Liver (tissue), 9 donors: Measurements from ENCODE around the gene OR2A7. TPM values are rescaled to one million over a fixed set of nuclear protein-coding genes. Genes with fewer than 3 reads are reported as not detected.
"Not testable (repeated sequence)": the region's sequence is repeated elsewhere in the genome, so short reads cannot be mapped to it uniquely, and the experiment has no call there.

Source experiments
- DNase-seq: peaks from one replicate; pipeline ENCODE4 v3.0.0-alpha.2; 2017; ENCODE audit warnings: low spot score
- H3K27ac ChIP-seq, 2 donors: one replicate each; pipeline ENCODE4 v1.7.0; 2013; ENCODE audit warnings: inconsistent platforms in 2 of 2, low read length in 2 of 2, control low read depth in 1 of 2, low read depth in 1 of 2, mild to moderate bottlenecking in 1 of 2
- H3K27me3 ChIP-seq, 4 donors: one replicate each; pipeline versions ENCODE4 v1.6.1 to v1.7.0; 2013; ENCODE audit warnings: low read length in 3 of 4, inconsistent platforms in 1 of 4, mild to moderate bottlenecking in 1 of 4, moderate library complexity in 1 of 4; ENCODE audit not compliant: control insufficient read depth in 4 of 4, insufficient read depth in 4 of 4
- H3K36me3 ChIP-seq, 4 donors: one replicate each; pipeline versions ENCODE4 v1.6.1 to v1.7.0; 2013; ENCODE audit warnings: low read length in 3 of 4, mild to moderate bottlenecking in 3 of 4, low read depth in 1 of 4, moderate library complexity in 1 of 4; ENCODE audit not compliant: control insufficient read depth in 4 of 4, insufficient read depth in 3 of 4
- H3K4me1 ChIP-seq, 4 donors: one replicate each; pipeline versions ENCODE4 v1.6.1 to v1.7.0; 2013; ENCODE audit warnings: low read length in 3 of 4, mild to moderate bottlenecking in 3 of 4, moderate library complexity in 1 of 4; ENCODE audit not compliant: control insufficient read depth in 4 of 4, insufficient read depth in 4 of 4
- H3K4me3 ChIP-seq, 3 donors: one replicate each; pipeline versions ENCODE4 v1.6.1 to v1.7.0; 2013; ENCODE audit warnings: low read length in 3 of 3, control low read depth in 1 of 3, low read depth in 1 of 3, mild to moderate bottlenecking in 1 of 3
- H3K9ac ChIP-seq, 2 donors: one replicate each; pipeline ENCODE4 v1.7.0; 2013; ENCODE audit warnings: low read length in 2 of 2, mild to moderate bottlenecking in 2 of 2, moderate library complexity in 2 of 2, control low read depth in 1 of 2, low read depth in 1 of 2
- H3K9me3 ChIP-seq, 4 donors: one replicate each; pipeline versions ENCODE4 v1.6.1 to v1.7.0; 2013; ENCODE audit warnings: low read length in 3 of 4; ENCODE audit not compliant: control insufficient read depth in 4 of 4
- CTCF ChIP-seq: fragments of 150-350 bp; IDR thresholded peaks from 2 replicates; pipeline ENCODE4 v1.5.1; 2017; ENCODE audit warnings: improper control_type of control experiment, low read depth, low read length; ENCODE audit not compliant: missing input control
- SP1 ChIP-seq: IDR thresholded peaks from 2 replicates; pipeline ENCODE4 v1.6.1; 2018; ENCODE audit warnings: antibody characterized with exemption, mild to moderate bottlenecking
- WGBS: extraction: QIAGEN DNeasy Blood & Tissue Kit; methylation state at CpG from one replicate; pipeline ENCODE4 v1.1.7; 2013; 5-methylcytosine and 5-hydroxymethylcytosine counted together
- polyA plus RNA-seq, 2 donors: library from polyadenylated mRNA; stranded (reverse) in 1 of 2; unstranded in 1 of 2; fragments of 200-250 nt in 1 of 2; fragments of >200 nt in 1 of 2; fragmentation: Nextera tagmentation in 1 of 2; extraction: Ambion mirVana in 1 of 2; gene quantifications; one replicate each; pipeline versions ENCODE4 v1.2.1 to v1.2.3, GENCODE V29; 2013 to 2015
- total RNA-seq, 2 donors: library from RNA; depleted of rRNA; stranded (reverse); fragments of >200 nt; gene quantifications; one replicate each; pipeline ENCODE4 v1.2.3, GENCODE V29; 2014
- donor health status: healthy.
- donor health status: healthy.
- donor health status: healthy.
- donor health status: healthy.
- donor health status: healthy.

OR2A7 gene
- total and polyA plus RNA-seq, 4 donors: 1.1 to 1.6 (median 1.5) TPM

- TF ChIP-seq CTCF (no peak), SP1 (no peak)
Measured at GRCh38 chr7:144255471-144255897, 9.1 kb downstream of the OR2A7 start (continued).

GRCh38 chr7:144252307-144252706 lies 12.3 kb downstream of the OR2A7 start:
- H3K9ac ChIP-seq, DNase-seq, H3K4me3 ChIP-seq, H3K36me3 ChIP-seq, H3K9me3 ChIP-seq, H3K27me3 ChIP-seq, H3K4me1 ChIP-seq, H3K27ac ChIP-seq: not testable (repeated sequence)
- WGBS: no CpG with 5 or more reads among the region's 4 CpGs

GRCh38 chr7:144247674-144248330 lies 16.8 kb downstream of the OR2A7 start:
- H3K27me3 ChIP-seq, H3K4me1 ChIP-seq, DNase-seq, H3K36me3 ChIP-seq, H3K9ac ChIP-seq, H3K4me3 ChIP-seq, H3K27ac ChIP-seq, H3K9me3 ChIP-seq: not testable (repeated sequence)
- WGBS: no CpG with 5 or more reads among the region's 1 CpG

GRCh38 chr7:144246967-144247366 lies 17.6 kb downstream of the OR2A7 start:
- DNase-seq, H3K4me3 ChIP-seq, H3K27me3 ChIP-seq, H3K9me3 ChIP-seq, H3K36me3 ChIP-seq, H3K9ac ChIP-seq, H3K27ac ChIP-seq, H3K4me1 ChIP-seq: not testable (repeated sequence)
- WGBS: no CpG with 5 or more reads among the region's 5 CpGs

GRCh38 chr7:144245372-144245771 lies 19.2 kb downstream of the OR2A7 start:
- H3K27ac ChIP-seq, H3K36me3 ChIP-seq, H3K27me3 ChIP-seq, DNase-seq, H3K4me1 ChIP-seq, H3K9ac ChIP-seq, H3K4me3 ChIP-seq, H3K9me3 ChIP-seq: not testable (repeated sequence)
- no CpG with 5 or more reads among the region's 2 CpGs for WGBS

GRCh38 chr7:144239365-144239764 lies 25.2 kb downstream of the OR2A7 start, which contains the start of gene OR2A42:
OR2A42 (minus strand) TSS chr7:144239605; CDS start chr7:144232843, 6,762 bp downstream.
- H3K27me3 ChIP-seq, H3K36me3 ChIP-seq, H3K4me1 ChIP-seq, H3K9ac ChIP-seq, DNase-seq, H3K27ac ChIP-seq, H3K9me3 ChIP-seq, H3K4me3 ChIP-seq: not testable (repeated sequence)
- 88% methylated on average over 1 of the region's 2 CpGs for WGBS

- 82% methylated on average over 2 of the region's 2 CpGs for WGBS
- not testable (repeated sequence) for H3K36me3 ChIP-seq, H3K4me3 ChIP-seq, H3K27me3 ChIP-seq, H3K9me3 ChIP-seq, H3K27ac ChIP-seq, H3K9ac ChIP-seq, DNase-seq, H3K4me1 ChIP-seq
Measured at GRCh38 chr7:144238530-144239082, 26.0 kb downstream of the OR2A7 start.

- not testable (repeated sequence) for H3K27me3 ChIP-seq, H3K27ac ChIP-seq, H3K36me3 ChIP-seq, H3K4me1 ChIP-seq, H3K4me3 ChIP-seq, H3K9ac ChIP-seq, DNase-seq, H3K9me3 ChIP-seq
- 92% methylated on average over 1 of the region's 1 CpG for WGBS
Measured at GRCh38 chr7:144233039-144233438, 31.6 kb downstream of the OR2A7 start.
